GM12891 (cell line): ENCODE data around the gene NDUFA8.

ENCODE experiments used
- DNase-seq: peaks from one replicate; pipeline ENCODE4 v3.0.0; 2011; ENCODE audit warnings: low spot score; ENCODE audit not compliant: insufficient read length
- FAIRE-seq: peaks from 2 replicates; lab custom pipeline; 2011; peaks lifted over from hg19 to GRCh38; lab: Jason Lieb, UNC
- PAX5 ChIP-seq: IDR thresholded peaks from 2 replicates; pipeline ENCODE4 v1.6.1; 2011; ENCODE audit warnings: low read length, moderate library complexity, mild to moderate bottlenecking; ENCODE audit not compliant: insufficient read depth, severe bottlenecking
- POLR2A ChIP-seq: IDR thresholded peaks from 2 replicates; pipeline ENCODE4 v1.6.1; 2011; ENCODE audit warnings: low read depth, low read length, control low read depth
- POLR2AphosphoS5 ChIP-seq: IDR thresholded peaks from 2 replicates; pipeline ENCODE4 v1.6.1; 2011; ENCODE audit warnings: low read depth, low read length, control low read depth
- POU2F2 ChIP-seq: IDR thresholded peaks from 2 replicates; pipeline ENCODE4 v1.6.1; 2011; ENCODE audit warnings: low read depth, mild to moderate bottlenecking, control low read depth, low read length, moderate library complexity
- SPI1 ChIP-seq: IDR thresholded peaks from 2 replicates; pipeline ENCODE4 v1.6.1; 2011; ENCODE audit warnings: low read depth, low read length, control low read depth
- TAF1 ChIP-seq: IDR thresholded peaks from 2 replicates; pipeline ENCODE4 v1.6.1; 2011; ENCODE audit warnings: low read depth, low read length, control low read depth

NDUFA8 gene

GRCh38 chr9:122140368-122141193 is 19.0 kb downstream of the NDUFA8 start:
- no peak for TF ChIP-seq POLR2AphosphoS5
- TF ChIP-seq TAF1 = no peak
- no peak for TF ChIP-seq PAX5
- no peak for TF ChIP-seq POU2F2
- TF ChIP-seq SPI1 = no peak
- DNase-seq (no peak), FAIRE-seq (no peak)

DNA sequence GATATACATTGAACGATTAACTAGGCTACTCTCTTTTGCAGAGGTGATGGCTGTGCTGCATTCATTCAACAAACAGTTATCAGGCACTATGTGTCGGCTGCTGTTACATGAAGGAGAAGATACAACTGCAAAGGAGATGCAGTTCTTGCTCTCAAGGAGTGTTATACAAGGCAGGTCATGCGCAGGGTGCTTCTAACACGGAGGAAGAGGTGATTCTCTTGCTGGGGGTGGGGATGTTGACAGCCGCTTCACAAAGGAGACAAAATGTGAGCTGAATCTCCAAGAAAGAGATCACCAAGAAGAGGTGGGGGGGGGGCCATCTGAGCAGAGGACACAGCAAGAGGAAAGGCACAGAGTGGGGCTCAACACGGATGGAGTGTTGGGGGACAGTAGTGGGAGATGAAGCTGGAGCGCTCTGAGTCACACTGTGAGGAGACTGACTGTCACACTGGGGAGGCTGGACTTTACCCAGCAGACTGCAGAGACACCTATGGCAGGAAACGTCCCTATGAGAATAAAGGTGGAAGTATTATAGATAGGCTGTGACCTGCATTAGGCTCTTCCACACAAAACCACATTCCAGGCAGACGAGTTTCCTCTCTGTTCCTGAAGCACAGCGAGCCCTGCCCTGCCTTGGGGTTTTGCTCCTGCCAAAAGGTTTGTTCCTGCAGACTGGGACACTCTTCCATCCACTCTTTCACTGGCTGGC is 20.9 kb downstream of the NDUFA8 start:
- TF ChIP-seq POLR2A = no peak
- no peak for TF ChIP-seq TAF1
- TF ChIP-seq SPI1 = no peak
- TF ChIP-seq POU2F2 = no peak
- TF ChIP-seq POLR2AphosphoS5 = no peak
- no peak for TF ChIP-seq PAX5
- no peak for FAIRE-seq
- no peak for DNase-seq

GRCh38 chr9:122135529-122135859 is 24.1 kb downstream of the NDUFA8 start:
- FAIRE-seq (no peak), DNase-seq (no peak)
- TF ChIP-seq TAF1 = no peak
- no peak for TF ChIP-seq SPI1
- no peak for TF ChIP-seq POU2F2
- no peak for TF ChIP-seq POLR2A
- TF ChIP-seq PAX5 = no peak
- TF ChIP-seq POLR2AphosphoS5 = no peak

DNA sequence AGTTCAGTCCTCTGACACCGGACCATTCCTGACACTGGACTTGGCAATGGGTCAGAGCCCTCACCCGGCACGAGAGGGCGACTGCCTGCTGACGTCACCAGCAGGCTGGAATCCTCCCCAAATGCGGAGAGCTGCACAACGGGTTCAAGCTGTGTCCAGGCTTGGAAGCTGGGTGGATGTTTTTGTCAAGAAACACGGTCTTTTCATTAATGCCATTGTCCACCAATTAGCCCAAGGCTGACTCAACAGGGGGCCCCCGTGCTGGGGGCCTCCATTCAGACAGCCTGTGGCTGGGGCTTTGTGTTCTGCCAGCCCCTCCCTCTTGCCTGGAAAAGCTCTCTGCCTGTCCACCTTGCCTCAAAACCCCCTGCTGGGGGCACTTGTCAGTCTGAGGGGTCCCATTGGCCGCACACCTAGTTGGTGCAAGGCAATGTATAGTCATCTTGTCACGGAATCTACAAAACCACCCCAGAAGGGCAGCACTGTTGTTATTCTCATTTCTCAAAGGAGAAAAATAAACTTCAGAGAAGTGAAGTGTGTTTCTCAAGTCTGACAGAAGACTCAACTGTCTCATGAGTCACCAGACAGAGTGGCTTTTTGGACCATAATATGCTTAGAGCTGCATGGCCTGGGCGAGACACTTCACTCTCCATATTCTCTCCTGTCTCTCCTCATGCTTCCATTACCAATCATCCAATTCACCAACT is 24.6 kb downstream of the NDUFA8 start:
- TF ChIP-seq PAX5 (no peak), SPI1 (no peak), POU2F2 (no peak), TAF1 (no peak)
- DNase-seq = no peak
- FAIRE-seq = no peak

DNA sequence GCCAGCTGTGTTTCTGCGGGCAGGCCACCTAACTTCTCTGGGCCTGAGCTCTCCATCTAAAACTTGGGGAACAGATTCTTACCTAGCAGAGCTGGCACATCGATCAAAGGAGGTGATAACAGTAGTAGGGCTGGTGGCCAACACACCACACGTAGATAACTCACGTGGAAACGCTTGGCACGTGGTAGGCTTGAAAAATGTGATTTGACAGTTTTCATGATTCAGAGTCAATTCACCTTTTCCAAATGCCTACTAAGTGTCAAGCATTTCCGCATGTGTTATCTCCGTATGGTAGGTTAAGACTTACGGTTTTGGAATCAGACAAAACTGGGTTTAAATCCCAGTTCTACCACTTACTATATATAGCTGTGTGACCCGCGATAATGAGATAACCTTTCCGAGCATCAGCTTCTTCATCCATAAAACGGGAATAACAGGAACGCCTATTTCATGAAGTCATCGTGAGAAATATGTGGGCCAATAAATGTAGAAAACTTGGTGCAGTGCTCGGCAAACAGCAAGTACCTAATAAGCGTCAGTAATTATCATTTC is 25.5 kb downstream of the NDUFA8 start:
- DNase-seq (no peak), FAIRE-seq (no peak)
- TF ChIP-seq POLR2A (no peak), POLR2AphosphoS5 (no peak), PAX5 (no peak), TAF1 (no peak), POU2F2 (no peak), SPI1 (no peak)

DNA sequence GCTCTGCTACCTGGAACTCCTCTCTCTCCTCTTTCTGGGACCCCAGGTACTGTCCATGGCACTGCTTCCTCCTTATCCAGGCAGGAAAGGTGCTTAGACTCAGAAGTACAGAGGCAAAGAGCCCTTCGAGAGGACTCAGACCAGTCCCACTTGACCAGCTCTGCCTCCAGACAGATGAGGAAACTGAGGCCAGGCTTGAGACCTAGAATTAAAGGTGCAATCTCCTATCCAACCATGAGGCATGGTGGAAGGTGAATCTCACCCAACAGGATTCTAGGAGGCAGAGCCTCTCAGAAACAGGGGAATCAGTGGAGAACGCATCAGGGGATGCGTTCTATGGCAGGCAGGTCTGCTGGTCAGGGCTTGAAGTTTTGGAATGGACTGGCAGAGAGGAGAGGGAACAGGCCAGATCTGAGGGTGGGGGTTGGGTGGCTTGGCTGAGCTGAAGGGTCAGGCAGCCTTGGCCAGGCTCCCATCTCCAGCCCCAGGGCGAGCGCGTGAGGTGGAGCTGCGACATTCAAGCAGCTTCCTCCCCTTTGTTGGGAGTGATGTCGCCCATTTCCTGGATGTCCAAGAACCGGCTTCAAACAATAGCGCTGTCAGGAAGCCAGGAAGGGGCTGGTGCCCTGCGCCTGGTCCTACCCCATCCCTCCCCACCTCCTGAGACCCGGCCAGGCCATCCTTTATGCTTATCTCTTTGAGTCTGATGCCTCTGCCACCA is 26.2 kb downstream of the NDUFA8 start:
- TF ChIP-seq TAF1 = no peak
- TF ChIP-seq POLR2AphosphoS5 = no peak
- no peak for TF ChIP-seq POLR2A
- TF ChIP-seq POU2F2 = no peak
- no peak for TF ChIP-seq SPI1
- no peak for TF ChIP-seq PAX5
- DNase-seq = no peak
- FAIRE-seq = no peak

GRCh38 chr9:122132539-122132938 is 27.0 kb downstream of the NDUFA8 start:
- DNase-seq (no peak), FAIRE-seq (no peak)
- no peak for TF ChIP-seq POLR2AphosphoS5
- TF ChIP-seq POU2F2 = no peak
- TF ChIP-seq TAF1 = no peak
- TF ChIP-seq SPI1 = no peak

GRCh38 chr9:122131401-122132001 is 28.1 kb downstream of the NDUFA8 start:
- FAIRE-seq = no peak
- DNase-seq = no peak
- no peak for TF ChIP-seq SPI1
- no peak for TF ChIP-seq POLR2A
- TF ChIP-seq TAF1 = no peak
- no peak for TF ChIP-seq POU2F2
- TF ChIP-seq PAX5 = no peak
- no peak for TF ChIP-seq POLR2AphosphoS5

- no peak for FAIRE-seq
- TF ChIP-seq PAX5 (no peak), POLR2AphosphoS5 (no peak), SPI1 (no peak), POU2F2 (no peak), TAF1 (no peak), POLR2A (no peak)
These were observed 28.7 kb downstream of the NDUFA8 start for GRCh38 chr9:122130837-122131236.

More at GRCh38 chr9:122130837-122131236, 28.7 kb downstream of the NDUFA8 start:
- DNase-seq = no peak
